GM18867 (cell line): ENCODE data around the gene KIAA1958.
"Not testable (repeated sequence)": the region's sequence is repeated elsewhere in the genome, so short reads cannot be mapped to it uniquely, and the experiment has no call there.

Source experiments
- ATAC-seq: cut with Tn5 transposase; IDR thresholded peaks from one replicate; pipeline ENCODE4 v1.9.1; 2021; ENCODE audit warnings: mild to moderate bottlenecking, moderate library complexity; ENCODE audit not compliant: unreplicated experiment

Gene KIAA1958

DNA sequence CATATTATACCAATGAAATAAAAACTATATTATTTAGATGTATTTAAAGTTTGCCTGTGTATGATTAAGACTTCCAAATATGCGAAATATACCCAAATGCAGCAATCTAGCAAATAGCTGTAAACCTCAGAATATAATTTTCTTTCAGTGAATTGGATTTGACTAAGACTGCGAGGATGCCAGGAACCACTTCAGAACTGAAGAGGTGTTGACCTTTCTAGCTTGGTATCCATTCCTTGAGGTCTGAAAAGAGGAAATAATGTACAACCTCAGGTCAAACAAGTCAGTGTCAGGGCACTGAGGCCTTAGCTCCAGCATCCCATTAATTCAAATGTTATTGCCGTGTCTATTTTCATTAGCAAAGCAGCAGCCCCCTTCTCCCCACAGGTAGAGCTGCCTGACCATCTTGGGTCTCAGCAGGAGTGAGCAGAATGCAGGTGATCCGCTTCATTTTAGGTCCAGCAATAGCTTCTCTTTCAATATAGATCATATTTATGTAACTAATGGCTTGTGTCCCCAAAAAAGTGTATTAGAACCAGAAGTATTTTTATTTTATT, 100.0 kb downstream of the KIAA1958 start:
- ATAC-seq, result no peak

DNA sequence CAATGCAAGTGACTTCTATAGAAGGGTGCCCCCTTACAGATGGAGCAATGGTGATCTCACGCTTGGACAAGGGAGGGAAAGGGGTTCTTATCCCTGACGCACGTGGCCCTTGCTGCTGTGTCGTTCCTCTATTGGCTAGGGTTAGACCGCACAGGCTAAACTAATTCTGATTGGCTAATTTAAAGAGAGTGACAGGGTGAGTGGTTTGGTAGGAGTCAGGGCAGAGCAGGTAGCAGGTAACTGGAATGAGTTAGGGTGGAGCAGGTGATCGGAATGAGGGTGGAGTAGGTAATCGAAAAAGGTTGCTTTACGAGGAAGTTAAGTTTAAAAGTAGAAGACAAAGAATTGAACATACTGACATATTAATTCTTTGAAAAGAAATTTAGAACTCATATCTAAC, 105.2 kb downstream of the KIAA1958 start:
- ATAC-seq, result not testable (repeated sequence)

- ATAC-seq, result no peak
Measured at GRCh38 chr9:112599732-112600131, 113.1 kb downstream of the KIAA1958 start.

DNA sequence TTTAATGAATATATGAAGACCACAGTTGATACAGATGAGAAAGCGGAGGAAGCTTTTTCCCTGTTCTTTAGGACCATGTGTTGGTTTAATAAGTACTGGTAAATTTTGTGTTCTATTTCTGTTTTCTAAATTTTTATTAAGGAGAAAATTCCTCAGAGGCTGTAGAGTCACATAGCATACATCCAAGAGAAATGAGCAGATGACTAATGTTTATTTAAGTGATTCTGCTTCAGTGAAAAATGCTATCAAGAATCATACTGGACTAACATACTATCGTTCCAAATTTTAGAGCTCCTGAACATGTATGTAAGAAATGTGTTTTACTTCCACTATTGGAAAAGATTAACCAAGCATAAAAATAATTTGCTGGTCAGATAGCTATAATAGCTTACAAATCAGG, 115.0 kb downstream of the KIAA1958 start:
- ATAC-seq, result no peak

- no peak for ATAC-seq
Measured at GRCh38 chr9:112604790-112605189, 118.2 kb downstream of the KIAA1958 start.

- peak; percentile 96 for ATAC-seq
Measured at GRCh38 chr9:112605518-112605917, 118.9 kb downstream of the KIAA1958 start.

GRCh38 chr9:112605963-112606699, 119.5 kb downstream of the KIAA1958 start:
- ATAC-seq, result no peak

GRCh38 chr9:112608851-112609250, 122.2 kb downstream of the KIAA1958 start:
- ATAC-seq, result no peak

GRCh38 chr9:112615584-112616266, 129.1 kb downstream of the KIAA1958 start:
- no peak for ATAC-seq

DNA sequence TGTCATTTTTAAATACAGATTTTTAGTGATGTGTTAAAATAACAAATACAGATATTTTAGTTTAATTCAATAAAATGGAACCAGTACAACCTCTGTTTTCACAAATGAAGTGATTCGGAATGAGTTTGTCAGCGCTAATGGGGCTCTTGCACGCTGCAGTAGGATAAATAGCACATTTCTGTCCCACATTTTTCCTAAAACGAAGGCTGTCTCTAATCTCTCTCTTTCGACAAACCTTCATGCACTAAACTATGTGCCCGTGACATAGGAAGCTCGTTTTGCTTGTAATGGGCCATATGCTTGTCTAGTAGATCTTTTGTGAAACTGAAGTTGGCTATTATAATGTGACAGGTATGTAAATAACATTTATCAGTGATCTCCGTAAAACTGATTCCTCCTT, 130.7 kb downstream of the KIAA1958 start:
- ATAC-seq, result no peak

GRCh38 chr9:112618385-112619009, 131.9 kb downstream of the KIAA1958 start:
- ATAC-seq, result no peak

- ATAC-seq, result no peak
Measured at GRCh38 chr9:112620388-112620787, 133.8 kb downstream of the KIAA1958 start.

- ATAC-seq, result no peak
Measured at GRCh38 chr9:112621018-112621655, 134.5 kb downstream of the KIAA1958 start.

GRCh38 chr9:112623198-112623597, 136.6 kb downstream of the KIAA1958 start:
- ATAC-seq, result no peak

DNA sequence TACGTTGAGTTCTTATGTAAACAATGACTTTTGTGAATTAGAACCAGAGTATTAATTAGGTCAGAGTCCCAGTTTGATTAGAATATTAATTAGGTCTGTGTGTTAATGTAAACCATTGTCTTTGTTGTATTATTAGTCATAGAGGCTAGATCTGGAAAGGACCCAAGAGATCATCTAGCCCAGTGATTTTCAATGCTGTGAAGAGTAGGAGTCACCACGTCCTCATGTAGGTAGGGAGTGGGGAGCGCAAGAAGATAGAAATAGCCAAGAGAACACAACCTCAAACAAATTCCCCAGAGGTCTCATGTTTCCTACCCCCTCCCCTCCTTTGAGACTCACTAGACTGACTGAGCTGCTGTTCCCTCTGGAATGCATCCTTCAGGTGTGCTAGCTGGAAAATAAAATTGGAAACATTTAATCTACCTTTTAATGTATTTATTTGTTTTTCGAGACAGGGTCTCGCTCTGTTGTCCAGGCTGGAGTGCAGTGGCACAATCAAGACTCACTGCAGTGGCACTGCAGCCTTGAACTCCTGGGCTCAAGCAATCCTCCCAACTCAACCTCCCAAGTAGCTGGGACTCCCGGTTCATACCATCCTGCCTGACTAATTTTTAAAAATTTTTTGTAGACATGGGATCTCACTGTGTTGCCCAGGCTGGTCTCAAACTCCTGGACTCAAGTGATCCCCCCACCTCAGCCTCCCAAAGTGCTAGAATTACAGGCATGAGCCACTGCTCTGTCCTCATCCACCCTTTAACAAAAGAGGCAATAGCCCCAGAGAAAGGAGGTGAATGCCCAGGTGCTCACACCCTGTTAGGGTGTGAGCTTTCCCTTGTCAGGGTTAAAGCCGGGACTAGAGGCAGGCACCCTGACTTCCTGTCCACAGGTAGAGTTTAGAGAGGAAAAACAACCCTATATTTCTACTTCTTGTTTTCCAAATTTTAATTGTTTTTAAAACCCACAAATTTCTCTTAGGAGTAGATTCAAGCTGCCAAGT, 138.4 kb downstream of the KIAA1958 start:
- no peak for ATAC-seq

GRCh38 chr9:112629671-112630485, 143.3 kb downstream of the KIAA1958 start:
- ATAC-seq, result no peak

- ATAC-seq, result no peak
Measured at GRCh38 chr9:112631313-112632070, 144.9 kb downstream of the KIAA1958 start.

- no peak for ATAC-seq
Measured at GRCh38 chr9:112640311-112640710, 153.7 kb downstream of the KIAA1958 start.
